HG03135 (cell line): ENCODE data around the gene HUNK.

ENCODE experiments used
- ATAC-seq: cut with Tn5 transposase; IDR thresholded peaks from one replicate; pipeline ENCODE4 v1.9.1; 2021; ENCODE audit warnings: mild to moderate bottlenecking, moderate library complexity; ENCODE audit not compliant: unreplicated experiment

Gene HUNK

DNA sequence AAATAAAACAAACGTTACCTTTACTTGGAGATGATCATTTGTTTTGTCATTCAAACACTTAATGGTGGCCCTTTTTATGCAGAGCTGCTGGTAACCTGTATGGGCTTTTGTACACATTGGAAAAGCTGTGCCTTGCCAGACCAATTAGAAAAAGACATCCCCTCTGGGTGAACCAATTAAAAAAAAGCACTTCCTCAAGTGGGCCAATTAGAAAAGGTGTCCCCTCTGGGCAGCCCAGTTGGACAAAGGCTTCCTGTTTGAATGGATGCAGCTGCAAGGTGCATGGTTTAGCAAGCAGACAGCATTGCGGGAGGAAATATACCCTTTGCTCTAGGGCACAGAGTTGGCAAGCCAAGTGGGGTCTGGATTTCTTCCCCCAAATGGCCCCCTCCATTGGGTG is 21.6 kb downstream of the HUNK start:
- ATAC-seq: no peak

DNA sequence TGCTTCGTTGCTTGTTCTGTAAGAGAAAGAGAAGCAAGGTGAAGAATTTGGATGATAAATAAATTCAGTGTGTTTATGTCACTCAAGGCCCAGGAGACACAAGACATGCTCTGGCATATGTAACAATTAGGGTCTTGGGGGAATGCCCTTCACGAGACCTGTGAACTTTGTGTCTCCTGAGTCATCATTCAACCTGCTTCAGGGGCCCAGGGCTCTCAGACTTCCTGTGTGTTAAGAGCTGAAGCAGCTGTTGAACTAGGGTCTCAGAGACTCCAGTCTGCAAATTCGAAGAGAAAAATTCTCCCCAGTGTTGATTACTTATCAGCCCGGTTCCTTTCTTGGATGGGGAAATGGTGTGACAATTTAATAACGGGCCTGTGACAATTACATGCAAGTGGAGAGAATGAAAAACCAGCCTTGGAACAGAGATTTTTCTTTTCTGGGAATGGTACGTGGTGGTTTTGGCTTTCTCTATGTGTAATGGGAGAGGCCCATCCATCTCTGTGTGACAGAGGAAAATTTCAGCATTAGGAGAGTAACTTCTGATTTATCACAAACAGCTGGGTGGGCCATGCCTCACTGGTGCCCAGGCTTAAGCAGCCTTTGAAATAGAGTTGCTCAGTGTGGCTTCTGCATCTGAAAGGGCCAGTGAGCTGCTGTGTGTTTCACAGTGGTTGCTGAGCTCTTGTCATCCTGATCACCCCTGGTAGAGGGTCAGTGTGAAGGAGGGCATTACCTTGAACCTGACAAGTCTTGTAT is 22.4 kb downstream of the HUNK start:
- no peak for ATAC-seq

DNA sequence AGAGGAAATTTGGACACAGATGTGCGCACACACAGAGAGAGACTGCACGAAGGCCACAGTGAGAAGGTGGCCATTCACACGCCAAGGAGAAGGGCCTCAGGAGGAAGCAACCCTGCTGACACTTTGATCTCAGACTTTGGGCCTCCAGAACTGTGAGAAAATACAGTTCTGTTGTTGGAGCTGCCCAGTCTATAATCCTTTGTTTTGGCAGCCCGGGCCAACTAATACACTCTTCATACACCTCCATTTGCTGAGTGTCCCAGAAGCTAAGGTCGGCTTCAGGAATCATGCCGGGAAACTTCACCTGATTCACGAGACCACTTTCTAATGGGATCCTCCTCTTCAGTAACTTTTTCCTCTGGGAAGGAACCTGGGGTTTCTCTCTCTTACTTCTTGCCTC is 23.2 kb downstream of the HUNK start:
- ATAC-seq: no peak

DNA sequence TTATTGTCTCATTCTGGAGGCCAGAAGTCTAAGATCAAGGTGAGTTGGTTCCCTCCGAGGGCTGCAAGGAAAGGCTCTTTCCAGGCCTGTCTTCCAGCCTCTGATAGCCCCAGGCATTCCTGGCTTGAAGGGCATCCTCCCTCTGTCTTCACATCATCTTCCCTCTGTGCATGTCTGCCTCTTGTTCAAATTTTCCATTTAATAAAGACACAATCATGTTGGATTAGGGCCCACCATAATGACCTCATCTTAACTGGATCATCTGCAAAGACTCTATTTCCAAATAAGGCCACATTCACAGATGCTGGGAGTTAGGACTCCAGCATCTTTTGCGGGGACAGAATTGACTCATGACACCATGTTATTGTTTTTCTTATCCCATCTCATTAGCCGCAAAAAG is 24.5 kb downstream of the HUNK start:
- no peak for ATAC-seq

DNA sequence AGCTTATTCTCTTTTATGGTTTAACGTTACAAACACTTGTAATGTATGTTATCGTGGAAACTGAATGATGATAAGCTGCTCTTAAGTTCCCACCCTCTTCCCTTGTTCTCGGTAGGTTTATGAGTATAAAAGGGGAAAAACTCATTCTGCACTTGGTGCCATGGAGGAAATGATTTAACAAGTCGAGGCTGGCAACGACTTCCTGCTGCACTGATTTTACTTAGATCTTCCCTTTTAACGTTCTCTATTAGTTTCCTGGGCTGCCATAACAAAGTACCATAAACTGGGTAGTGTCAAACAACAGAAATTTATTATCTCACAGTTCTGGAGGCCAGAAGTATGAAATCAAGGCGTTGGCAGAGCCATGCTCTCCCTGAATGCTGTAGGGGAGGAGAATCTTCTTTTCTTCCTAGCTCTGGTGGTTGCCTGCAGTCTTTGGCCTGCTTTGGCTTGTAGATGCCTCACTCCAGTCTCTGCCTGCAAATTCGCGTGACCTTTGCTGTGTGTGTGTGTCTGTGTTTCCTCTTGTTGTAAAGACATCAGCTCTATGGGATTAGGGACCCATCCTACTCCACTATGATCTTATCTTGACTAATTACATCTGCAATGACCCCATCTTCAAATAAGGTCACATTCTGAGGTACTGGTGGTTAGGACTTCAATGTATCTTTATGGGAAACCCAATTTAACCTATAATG is 26.3 kb downstream of the HUNK start:
- no peak for ATAC-seq

DNA sequence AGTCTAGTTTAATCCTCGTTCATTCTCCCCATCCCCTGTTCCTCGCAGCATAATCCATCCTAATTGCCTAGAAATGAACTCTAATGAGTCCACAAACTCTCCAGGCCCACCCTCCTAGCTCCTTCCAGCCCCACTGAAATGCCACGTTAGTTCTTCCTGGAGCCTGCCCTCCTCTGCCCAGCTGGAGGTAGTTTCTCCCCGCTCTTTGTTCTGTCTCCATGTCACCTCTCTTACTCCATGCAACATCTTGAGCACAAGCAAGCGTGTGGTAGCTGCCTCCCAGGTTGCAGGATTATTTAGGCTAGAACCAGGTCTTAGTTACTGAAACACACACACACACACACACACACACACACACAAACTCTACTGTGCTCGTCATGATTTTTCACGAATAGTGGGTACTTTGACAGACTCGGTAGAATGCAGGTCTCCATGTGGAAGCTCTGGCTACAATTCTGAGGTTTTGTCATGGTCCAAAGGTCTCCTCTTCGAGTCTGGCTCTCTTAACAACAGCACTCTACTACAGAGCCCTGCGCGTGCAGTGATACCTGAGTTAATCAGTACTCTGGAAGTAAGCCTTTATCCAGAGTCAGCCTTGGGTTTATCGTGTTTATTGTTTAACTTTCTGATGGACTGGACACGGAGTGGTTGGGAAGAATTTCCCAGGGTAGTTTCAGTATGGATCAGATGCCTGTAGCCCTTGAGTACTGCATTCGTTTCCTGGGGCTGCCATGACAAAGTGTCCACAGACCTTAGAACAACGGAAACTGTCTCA is 27.5 kb downstream of the HUNK start:
- no peak for ATAC-seq

DNA sequence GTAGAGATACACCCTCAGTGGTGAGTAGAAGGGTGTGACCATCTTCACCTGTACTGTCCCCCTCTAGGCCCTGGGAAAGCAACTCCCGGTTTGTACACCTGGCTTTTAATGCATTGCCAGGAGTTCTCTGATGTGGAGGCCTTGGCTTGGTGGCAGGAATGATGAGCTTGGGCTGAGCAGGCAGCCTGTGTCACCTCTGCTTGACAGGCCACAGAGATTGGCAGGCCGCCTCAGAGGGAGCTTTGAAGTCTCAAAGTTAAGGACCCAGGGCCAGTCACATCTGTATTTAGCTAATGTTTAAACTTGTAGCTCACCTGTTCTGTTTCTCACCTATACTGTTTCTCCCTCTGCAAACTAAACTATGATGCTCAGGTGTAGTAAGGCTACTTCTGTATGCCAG is 28.5 kb downstream of the HUNK start:
- ATAC-seq: no peak

DNA sequence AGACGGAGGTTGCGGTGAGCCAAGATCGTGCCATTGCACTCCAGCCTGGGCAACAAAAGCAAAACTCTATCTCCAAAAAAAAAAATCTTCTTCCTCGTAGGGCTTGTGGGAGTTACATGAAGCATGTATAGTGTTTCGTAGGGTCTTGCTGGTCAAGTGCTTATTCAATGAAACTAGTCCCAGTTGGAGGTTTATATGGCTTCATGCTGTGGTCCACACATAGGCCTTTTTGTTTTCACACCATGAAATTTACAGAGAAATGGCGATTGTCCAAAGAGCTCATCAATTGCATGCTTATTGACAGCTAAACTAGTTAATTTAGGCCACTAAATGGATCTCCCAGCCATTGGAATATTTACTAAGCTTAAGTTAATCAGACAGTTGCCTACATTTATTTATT is 29.6 kb downstream of the HUNK start:
- ATAC-seq: no peak

DNA sequence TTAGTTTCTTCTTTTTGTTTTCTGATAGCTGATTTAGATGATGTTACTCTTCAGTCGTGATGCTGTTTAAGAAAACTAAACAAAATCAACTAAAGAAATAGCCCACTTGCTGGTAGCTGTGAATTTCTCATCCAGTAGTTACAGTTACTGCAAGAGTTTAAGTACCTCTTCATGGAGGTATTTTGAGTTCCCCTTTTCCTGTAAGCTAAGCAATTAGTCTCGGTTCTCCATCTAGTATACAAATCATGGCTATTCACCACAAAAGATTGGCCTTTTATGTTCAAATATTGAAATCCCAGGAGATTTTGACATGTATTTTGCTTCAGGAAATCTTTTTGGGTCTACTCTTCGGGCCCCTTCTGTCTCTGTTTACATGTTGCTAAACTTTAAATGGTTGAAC is 31.1 kb downstream of the HUNK start:
- ATAC-seq: no peak

DNA sequence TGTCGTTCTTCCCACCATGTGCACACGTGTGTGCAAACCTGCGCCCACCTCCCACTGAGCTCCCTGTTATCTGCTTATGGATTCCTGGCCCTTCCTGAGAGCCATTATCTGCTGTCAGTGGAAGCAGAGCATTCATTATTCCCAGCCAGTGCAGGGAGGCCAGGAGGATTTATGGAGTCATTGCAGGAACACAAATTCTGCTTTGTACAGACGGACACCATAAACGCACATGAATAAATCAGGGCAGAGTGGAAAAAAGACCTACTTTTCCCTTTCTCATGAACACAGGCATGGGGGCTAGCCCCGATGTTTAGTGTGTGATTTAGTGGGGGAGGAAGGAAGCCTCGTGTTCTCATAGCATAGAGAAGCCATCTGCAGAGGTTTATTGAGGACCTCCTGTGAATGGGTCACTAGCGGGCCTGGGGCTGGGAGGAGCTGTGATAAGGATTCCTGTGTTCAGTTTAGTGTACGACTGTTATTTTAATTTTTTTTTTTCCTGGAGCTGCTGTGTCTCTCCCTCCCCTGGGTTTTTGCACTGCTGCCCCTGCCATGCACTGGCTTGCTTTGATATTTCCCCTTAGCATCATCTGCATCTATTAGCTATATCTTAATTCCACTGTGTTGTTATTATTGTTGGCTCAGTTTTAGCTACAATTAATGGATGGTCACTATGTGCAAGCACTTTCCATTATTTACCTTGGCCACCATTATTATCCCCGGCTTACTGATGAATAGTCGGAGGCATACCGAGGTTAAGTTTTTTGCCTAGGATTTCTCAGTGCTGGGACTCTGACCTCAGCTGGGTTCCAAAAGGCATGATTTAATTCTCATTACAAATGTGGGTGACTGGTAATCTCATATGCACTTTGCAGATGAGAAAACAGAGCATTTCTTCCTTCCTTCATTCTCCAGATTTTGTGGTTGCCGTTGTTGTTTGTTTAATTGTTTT is 33.0 kb downstream of the HUNK start:
- ATAC-seq: no peak

DNA sequence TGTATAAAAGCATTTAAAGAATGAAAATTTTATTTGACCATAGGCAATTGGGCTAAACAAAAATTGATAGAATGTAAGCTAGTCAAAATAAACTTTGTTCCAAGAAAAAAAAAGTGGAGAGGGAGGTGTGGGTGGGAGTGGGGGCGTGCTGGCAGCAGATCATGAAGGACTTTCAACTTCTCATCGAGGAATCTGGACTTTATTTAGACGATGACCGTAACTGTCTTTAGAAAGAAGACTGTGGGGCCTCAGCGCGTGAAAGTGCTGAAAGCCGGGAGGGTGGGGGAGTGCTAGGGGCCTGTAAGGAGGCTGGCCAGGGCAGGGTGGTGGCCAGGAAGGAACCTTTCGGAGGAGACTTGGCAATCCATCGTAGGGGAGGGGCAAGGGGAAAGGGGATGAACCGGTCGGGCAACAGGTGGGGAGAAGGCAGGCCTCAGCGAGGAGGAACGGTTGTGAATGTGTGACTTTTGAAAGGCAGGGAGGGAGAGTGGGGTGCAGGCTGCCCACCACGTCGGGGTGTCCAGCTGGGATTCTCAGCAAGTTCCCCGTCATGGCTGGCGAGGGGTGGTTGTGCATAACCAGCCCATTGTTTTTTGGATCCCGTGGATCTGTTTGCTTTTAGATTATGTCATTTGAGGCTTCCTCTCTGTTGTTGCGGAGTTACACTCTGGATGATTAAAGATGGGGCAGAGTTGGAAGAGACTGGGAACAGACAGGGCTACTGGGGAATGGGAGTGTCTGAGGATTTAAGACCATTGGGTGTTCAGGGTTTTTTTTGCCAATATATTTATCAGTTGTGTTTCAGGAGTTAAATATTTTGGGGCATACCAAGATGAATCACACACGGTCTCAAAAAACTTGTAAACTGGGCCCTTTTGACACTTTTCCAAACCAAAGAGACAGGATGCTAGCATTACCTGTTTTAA is 35.5 kb downstream of the HUNK start:
- no peak for ATAC-seq

DNA sequence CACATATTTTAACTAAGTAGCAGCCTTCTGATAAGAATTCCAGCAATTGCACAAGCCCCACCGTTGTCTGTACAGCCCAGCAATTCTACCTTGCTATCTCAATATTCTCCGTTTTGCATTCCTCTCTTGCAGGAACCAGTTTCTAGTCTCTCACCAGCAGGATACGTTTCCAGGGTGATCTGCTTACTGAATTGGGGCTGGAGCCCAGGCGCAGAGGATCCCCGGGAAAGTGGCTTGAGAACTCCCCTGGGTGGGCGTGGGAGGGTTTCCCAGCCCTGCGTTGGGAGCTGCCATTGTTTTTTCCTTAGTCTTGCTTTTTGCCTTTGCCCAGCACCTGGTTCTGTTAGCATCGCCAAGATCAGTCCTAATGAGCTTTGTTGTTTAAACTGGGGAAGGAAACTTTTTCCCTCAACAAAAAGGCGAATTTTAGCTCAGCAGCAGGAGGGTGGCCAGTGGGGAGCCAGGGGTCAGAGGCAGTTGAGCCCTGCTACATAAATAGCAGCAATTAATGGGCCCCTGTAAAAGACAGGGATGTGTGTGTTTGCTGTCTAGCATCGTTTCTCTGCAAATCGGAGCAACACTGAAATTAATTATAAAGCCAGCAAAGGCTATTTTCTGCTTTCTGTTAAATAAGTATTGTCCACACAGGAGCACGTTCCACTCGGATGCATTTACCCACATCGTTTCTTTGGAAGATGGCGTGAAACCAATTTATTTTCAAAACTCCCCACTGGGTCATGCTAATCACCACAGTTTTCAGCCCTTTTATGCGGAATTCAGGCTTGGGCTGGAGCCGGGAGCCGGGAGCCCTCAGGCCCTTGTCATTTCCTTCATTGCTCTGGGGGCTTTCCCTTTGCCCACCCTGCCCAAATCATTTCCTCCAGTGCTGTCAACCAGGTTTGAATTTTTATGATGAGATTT is 36.6 kb downstream of the HUNK start:
- ATAC-seq: no peak

DNA sequence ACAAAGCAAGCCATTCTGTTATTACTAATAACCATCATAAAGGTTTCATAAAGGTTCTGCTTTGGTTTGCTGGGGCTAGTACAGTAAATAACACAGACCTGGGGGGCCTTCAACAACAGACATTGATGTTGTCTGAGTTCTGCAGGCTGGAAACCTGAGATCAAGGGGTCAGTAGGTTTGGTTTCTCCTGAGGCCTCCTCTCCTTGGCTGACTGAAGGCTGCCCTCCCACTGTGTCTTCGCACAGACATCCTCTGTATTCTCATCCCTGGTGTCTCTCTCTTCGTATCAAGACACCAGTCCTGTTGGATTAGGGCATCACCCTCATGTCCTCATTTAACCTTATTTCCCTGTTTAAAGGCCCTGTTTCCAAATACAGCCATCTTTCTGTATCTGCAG is 37.3 kb downstream of the HUNK start:
- ATAC-seq: no peak

DNA sequence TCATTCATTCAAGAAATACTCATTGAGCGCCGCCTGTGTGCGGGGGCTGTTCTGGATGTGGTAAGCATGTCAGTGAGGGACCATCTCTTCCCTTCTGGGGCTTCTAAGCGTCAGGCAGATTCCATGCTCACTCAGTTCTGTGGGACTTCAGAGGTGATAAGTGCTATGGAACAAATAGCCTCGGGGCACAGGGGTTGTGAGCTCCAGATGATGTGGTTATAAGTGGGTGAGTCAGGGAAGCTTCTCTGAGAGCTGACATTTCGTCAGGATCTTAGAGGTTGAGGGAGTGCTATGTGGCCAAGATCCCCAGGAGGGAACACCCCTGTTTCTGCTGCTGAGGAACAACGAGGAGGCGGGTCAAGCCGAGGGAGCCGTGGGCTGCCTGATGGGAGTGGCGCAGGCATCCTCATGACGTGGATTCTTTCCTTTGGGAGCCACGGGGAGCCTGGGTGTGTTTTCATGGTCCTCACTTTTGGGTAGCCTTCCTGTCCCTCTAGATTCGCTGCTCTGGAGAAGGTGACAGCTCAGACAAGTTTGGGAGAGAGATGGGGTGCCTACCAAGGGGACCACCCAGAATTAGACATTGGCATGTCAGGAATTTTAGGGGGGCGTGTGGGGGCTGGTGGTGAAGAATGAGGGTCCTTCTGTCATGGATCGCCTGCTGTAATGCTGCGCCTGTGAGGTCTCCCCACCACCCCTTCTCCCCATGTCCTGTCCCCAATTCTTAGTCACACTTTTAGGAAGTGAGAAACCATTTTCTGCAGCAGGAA is 38.5 kb downstream of the HUNK start:
- ATAC-seq: no peak

DNA sequence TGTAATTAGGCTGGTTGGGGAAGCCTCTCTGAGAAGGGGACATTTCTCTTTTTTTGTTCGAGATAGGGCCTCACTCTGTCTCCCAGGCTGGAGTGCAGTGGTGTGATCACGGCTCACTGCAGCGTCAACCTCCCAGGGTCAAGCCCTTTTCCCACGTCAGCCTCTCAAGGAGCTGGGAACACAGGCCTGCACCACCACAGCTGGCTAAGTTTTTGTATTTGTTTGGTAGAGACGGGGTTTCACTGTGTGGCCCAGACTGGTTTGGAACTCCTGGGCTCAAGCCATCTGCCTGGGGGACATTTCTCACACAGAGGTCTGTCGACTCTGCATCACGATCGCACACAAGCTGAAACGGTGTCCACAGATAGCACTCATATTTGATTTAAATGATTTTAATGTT is 39.7 kb downstream of the HUNK start:
- ATAC-seq: no peak

DNA sequence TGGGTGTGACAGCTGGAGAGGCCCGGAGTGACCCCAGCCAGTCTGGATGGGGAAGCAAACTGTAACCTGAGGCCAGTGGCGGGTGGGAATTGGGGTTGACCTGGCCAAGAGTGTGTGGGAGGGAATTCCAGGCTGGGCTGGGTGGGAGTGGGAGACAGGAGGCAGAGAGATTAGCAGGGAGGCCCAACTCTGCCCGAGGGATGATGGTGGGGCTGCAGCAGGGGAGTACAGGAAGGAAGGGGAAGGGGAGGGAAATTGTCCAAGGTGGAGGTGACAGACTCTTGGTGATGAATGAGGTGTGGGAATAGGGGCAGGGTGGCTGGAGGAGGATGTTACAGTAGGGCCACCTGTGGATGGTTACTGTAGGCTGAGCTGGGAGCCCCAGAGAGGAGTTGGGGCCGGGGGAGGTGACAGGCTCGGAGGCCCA is 40.4 kb downstream of the HUNK start:
- ATAC-seq: no peak

DNA sequence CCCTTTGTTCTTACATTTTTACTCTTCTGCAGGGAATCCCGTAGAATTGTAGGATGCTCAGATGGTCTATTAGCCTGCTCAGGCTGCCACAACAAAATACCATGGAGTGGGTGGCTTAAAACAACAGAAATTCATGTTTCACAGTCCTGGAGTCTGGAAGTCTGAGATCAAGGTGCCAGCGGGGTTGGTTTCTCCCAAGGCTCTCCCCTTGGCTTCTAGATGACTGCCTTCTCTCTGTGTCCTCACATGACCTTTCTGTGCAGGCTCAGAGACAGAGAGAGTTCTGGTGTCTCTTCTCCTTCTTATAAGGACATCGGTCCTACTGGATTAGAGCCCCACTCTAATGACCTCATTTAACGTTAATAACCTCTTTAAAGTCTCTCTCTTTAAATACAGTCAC is 41.7 kb downstream of the HUNK start:
- ATAC-seq: no peak

DNA sequence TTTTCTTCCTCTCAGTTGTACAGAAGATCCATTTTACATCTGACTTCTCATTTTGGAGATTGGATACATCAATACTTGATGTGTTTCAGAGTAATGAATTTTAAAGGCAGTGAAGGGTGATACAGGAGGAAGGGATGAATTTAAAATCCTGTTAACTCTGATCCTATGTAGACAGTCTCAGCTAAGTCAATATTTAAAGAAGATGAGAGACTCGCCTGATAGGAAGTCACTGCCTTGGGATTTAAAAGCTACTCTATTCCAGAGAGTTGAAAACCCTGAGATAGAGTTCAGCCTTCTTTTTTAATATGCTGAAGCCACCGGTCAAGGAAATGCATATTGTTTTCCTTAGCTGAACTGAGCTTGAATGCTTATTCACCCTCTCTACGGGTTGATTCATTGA is 42.7 kb downstream of the HUNK start:
- ATAC-seq: no peak
